SKM-1 (cell line): Measurements from ENCODE around the gene MAP3K3.

Experiments
- DNase-seq: peaks from one replicate; lab custom pipeline; 2025; ENCODE audit not compliant: unreplicated experiment; lab: John Stamatoyannopoulos, UW

MAP3K3 gene

DNA sequence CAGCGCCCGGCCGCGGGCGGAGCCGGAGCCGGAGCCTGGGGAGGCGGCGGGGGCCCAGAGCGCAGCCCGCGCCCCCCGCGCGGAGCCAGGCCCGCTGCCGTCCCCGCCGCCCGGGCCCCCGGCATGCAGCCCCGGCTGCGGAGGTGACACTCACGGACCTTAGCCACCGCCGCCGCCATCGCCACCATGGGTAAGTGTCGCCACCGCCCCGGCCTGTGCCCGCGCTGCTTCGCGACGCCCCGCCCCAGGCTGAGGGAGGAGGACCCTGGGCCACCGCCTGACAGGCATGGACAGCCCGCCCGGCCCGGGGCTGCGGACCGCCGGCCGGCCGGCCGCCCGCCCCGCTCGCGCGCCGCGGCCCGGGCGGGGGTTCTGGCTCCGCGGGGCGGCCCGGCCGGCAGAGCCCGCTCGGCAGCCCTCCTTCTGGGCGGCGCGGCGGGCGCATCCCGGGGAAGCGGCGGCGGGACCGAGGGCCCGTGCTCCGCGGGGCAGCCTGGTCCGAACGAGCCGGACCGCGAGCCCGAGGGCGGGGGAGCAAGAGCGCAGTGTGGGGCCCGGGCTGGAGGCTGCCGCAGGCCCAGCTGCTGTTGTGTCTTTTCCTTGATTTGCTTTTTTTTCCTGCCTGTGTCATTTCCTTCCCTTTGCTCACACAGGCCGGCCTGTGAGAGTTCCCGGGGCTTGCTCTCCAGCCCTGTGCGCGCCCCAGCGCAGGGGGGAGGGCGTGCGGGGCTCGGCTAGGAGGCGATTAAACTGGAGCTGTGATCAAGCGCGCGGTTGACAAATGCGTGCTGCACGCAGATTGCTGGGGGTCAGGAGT lies 565 bp downstream of the MAP3K3 start:
- no peak for DNase-seq

DNA sequence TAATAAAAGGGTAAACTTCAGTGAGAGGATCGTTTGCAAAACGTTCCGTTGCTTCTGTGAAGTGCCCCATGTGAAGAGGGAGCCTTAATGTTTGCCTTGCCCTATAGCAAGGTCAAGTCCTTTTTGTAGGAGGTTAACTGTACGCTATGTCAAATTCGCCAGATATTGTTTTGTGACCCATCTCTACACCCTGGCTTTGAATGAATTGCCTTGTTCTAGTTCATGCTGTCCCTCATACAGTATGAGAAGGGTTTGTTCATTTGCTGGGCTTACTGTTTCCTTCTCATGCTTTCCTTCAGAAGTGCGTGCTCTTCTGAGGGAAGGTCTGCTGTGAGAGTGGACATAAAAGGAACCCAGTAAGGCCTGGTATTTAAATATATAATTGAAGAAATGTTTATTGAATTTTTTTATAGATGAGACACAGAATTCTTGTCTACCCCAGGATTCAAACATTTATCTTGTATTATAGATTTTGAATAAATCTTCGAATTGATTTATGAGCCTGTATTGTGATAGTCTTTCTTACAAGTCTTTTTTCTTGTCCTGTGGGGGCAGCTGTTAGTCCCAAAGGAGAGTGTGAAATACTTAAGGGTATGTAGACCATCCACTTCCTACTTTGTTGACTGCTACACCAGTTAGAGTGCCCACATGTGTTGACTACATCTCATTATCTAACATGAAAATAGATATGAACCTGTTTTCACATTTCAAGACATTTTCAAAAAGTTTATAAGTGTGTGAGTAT lies 1.7 kb downstream of the MAP3K3 start:
- DNase-seq, result no peak

DNA sequence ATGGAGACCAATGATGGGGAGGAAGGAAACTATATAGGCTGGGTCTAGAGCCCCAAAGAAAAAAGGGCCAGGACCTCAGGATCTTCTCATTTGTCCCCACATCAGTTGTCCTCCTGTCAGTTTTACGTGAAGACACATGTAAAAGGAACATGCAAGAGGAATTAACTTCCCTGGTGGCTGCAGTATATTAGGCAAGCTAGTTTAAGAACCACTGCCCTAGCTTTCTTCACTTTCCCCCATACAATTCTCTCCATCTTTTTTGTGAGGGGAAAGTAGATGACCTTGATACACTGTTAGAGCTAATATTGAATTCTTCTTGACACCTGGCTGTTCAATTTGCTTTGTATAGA lies 2.3 kb downstream of the MAP3K3 start:
- DNase-seq, result no peak

DNA sequence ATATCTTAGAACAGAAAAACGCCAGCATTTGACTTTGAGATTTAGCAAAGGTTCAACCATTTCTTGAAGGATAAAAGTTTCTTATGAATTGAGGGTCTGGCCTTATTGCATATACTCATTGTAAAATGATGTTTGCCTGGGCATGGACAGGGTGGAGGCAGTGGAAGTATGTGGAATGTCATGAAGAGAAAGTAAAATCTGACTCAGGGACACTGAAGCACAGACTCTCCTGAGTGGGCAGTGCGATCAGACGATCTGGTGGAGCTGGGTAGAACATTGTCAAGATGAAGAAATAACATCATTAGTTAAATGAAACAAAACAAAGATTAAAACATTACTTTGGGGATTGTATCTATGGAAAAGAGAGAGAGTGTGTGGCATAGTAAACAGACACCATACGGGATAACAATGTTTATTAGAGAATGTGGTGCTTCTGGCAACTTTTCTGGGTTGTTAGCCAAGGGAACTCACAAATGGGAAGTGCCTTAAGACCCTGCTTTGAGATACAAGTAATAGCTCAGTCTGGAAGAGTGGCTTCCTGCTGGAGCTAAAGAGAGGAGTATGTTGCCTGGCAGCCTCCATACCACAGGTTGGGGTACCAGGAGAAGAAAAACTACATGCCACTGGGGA lies 4.4 kb downstream of the MAP3K3 start:
- no peak for DNase-seq

DNA sequence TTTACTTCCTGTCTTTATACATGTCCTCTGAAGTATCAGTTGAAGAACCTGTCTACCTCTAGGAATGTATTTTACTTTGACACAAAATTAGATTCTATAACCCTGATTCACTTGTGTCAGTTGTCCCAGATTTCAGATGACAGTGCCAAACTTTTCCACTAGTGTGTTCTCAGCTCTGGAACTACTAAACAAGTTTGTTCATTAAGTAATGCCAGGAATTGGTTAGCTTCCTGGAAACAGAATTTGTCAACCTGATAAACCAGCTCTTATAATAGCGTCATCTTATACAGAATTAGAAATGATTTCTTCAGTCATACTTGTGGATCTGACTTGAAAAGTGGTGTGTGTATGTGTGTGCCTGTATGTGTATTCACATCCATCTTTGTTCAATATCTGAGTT lies 7.4 kb downstream of the MAP3K3 start:
- DNase-seq, result no peak

DNA sequence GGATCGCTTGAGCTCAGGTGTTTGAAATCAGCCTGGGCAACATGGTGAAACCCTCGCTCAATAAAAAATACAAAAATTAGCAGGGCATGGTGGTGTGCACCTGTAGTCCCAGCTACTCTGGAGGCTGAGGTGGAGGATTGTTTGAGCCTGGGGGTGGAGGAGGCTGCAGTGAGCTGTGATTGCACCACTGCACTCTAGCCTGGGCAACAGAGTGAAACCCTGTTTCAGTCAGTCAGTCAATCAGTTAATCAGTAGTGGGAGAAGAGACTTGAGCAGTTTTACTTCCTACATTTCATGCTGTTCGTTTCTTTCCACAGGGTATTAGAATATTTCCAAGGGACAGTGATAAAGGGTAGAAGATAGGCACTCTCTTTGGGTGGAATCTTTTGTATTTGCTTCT lies 8.8 kb downstream of the MAP3K3 start:
- DNase-seq, result no peak

DNA sequence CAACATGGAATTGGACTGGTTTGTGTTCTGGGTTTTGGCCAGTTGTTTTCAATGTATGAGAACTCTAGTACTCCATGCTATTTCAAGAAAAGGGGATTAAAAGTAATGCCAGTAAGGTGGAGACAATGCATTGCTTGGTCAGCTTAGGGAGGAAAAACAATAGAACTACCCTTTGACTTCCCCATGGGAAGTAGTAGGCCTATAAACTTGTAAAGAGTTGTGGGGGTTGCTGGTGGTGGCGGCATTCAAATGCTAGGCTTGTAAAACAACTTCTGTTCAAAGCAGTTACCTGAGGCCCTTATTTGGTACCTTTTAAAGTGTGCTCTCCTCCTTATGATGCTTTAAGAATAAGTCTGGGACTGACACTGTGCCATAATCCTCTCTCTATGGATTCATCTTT lies 9.4 kb downstream of the MAP3K3 start:
- no peak for DNase-seq

DNA sequence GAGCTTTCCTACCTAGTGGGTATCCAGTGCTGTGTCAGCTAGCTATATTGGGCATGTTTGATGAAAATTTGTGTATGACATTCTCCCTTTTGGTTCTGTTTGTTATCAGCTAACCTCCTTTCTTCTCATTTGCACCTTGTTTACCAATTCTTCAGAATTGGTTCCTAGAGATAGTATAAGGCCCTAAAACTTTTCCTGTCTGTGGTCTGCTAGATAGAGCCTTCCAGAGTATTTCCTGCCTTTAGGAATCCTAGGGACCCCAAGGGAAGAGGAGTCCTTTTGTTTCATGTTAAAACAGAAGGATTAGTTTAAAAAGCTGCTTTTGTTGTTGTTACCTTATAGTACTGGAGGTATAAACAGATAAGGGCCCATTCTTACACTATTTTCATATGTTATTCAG lies 11.5 kb downstream of the MAP3K3 start:
- no peak for DNase-seq

DNA sequence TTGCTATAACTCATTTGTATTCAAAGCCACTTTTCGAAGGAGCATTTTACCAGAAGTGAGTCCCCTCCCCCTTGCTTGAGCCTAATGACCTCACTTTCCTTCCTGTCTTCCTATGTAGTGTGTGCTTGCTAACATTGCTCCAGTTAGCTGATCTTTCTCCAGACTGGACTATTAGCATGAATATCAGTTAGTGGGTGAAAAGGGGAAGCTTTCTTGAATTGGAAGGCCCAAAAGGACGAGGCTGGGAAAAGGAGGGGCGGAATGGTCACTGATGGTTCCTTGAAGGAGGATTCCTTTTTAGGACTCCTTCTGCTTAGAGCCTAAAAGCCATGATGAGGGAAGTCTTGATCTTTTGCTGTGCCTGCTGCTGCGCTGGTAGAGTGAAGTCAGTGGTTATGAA lies 11.9 kb downstream of the MAP3K3 start:
- peak; percentile 77 for DNase-seq

DNA sequence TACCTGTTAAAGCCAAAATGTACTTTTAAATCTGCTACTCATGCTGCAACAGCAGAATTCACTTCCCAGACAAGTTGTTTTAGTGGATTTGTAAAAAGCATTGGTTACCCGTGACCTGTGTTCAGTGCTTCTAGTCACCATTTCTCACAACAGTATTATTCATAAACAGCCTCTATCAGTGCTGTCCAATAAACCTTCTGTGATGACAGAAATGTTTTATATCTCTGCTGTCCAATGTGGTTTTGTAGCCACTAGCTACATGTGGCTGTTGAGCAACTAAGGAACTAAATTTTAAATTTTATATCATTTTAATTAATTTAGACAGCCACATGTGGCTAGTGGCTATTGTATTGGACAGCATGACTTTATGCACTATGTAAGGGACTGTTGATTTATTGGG lies 12.6 kb downstream of the MAP3K3 start:
- DNase-seq, result no peak

DNA sequence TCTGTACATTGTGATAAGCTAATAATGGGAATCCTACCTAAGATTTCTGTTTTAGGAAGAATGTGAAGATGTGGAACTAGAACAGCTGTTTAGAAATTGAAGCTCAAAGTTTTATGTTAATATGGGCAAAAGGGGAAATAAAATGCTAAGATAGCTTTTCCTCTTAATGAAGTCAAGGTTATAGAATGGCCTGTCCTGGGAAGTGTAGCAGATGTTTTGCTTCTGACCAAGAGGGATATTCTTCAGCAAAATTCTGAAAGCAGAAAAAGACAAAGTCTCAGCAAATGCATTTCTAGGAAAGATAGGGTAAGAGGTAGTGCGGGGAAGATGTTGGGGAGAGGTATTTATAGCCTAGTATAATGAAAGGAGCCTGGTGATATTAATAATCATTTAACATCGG lies 13.1 kb downstream of the MAP3K3 start:
- DNase-seq, result no peak

DNA sequence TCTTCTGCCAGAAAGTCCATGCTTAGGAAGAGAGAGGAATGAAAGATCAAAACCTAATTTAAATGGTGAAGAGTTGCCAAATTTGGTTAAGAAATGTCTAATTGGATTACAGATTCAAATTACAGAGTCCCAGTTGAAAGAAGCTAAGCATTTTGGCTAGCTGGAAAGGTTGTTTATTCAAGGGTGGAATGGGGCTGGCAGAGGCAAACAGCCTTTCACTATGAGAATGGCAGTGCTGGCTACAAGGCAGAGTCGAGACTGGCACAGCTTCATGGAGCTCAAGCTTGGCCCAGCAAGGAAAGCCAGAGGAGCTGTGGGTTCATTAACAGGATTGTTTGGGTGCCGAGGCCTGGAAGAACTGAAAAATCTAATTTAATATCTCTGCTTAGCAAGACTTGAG lies 13.6 kb downstream of the MAP3K3 start:
- DNase-seq, result no peak

DNA sequence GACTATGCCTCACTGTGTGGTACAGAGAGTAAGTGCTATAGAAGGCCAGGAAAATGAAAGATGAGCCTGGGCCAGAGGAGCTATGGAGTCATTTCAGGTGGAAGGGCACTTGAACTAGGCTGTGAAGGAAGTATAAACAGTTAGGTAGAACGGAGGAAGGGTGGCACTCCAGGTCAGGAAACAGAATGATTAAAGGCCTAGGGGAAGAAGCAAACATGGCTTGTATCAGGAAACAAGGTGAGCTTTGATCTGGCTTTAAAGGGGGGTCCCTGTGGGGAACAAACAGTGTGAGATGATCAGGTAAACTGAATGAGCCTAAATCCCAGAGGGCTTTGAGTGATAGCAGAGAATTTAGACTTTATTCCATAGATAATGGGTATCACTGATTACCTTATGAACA lies 16.9 kb downstream of the MAP3K3 start:
- DNase-seq, result no peak

DNA sequence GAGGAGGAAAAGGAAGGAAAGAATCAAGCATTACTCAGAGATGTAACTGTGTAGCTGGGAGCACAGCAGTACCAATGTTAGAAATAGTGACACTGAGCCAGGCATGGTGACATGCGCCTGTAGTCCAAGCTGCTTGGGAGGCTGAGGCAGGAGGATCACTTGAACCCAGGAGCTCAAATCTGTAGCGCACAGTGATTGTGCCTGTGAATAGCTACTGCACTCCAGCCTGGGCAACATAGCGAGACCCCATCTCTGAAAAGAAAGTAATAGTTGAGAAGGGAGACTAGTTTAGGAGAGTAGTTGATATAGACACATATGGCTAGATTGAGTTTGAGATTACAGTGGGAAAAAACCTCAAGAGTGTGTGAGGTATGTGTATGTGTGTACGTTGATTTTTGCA lies 17.8 kb downstream of the MAP3K3 start:
- DNase-seq, result no peak

DNA sequence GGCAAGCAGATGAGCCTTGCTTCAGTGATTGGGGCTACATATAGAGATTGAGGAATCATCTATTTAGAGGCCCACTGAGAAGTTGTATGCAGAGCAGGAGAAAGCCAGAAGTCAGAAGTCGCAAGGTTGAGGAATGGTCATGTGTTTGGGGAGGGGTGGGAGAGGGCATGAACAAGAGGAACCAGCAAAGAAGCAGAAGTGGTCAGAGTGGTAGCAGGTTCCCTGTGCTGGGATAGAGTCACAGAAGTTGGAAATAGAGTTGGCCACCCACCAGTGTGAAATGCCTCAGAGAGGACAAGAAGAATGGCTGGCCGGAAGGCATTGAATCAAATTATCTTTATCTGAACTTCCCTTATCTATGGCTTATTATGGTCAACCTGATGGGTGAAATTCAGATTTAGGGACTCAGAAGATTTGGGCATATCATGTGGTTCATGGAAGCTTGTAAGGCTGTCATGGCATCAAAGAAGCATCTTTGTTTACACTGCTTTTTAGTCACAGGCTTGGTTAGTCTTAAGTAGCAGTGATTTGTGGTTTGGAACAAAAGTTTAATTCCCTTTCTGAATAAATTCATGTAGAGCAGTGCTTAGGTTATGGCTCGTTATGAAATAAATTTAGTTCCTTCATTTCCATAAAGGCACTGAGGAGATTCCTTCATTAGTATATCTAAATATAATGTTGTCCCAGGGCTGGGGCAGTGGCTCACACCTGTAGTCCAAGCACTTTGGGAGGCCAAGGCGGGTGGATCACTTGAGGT lies 19.7 kb downstream of the MAP3K3 start:
- peak; percentile 94 for DNase-seq

DNA sequence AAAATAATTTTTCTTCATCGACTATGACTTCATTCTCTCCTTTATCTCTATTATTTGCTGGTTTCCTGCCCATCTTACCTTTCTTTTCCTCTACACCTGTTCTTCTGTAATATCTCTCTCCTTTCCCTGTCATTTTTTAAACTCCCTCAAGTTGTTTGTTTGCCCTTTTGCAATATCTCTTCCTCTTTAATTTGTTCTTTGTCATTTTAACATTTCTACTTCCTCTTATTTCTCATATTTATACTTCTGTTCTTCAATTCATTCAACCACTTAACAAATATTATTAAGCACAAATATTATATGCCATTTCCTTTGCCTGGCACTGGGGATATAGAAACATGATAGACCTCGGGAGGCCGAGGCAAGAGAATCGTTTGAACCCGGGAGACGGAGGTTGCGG lies 22.6 kb downstream of the MAP3K3 start:
- no peak for DNase-seq

DNA sequence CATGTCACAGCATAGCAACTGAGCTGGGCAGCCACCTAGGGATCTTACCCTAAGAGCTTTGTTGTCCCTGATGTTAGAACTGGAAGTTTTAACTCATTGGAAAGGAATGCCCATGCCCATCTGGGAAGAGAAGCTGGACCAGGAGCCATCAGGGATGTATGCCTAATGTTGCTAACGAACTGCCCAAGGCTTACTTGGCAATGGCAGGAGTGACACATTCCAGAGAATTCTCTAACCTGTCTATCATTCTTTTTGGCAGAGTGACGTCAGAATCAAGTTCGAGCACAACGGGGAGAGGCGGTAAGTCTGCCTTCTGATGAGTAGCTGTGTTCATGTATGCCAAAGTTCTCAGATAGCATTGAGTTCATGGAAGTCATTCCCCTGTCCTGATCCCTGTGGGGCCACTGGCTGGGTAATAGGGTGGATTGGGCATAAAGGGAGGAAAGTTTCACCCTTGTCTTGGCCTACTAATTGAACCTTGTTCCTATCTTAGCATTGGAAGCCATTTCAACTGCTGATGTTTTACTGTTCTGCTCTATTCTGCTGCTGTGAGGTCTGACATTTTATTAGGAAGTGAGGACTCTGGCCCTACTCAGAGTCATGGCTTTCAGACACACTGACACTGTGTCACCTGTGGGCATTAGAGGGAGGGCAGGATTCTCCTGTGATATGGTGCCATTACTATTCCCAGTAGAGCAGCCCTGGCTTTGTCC lies 23.7 kb downstream of the MAP3K3 start:
- no peak for DNase-seq

DNA sequence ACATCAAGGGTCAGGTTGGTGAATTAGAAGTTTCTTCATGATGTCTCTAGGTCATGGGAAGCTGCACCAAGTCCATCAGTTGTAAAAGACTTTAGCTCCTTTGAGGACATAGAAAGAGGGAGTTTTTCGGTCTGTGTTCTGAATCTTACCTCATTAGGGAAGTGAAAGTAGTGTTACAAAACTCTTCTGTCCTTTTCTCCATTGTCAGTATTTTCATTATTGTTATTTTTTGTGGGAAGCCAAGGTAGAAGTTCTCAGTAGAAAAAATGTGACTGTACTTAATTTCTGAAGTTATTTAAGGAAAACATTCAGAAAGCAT lies 24.2 kb downstream of the MAP3K3 start:
- DNase-seq, result peak; percentile 63

DNA sequence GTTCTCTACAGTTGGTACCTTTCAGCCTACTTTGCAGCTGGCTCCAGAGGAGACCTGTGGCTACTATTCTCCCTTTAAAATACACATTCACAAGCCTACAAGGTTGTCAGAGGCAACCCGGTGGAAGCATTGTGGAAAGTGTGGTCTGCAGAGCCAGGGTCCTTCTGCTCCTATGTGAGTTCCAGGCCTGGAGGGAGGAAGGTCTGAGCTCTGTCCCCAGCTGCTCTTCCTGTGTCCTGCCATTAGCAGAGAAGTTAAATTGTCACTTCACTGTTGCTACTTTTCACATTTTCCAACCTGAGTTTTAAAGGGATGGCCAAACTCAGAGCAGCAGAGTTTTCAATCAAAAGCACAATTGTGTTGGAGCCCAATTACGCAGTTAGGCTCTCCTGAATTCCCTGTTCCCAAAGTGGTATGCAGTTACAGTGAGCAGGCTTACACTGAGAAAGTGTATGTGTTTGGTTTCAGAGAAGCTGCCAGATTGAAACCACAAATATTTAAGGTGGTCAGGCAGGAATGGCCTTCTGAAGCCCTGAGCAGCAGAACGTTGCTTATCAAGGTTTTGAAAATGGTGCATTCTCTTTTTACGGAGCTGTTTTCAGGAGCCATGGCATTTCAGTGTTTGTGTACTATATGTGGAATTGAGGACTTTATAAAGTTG lies 25.0 kb downstream of the MAP3K3 start:
- no peak for DNase-seq

DNA sequence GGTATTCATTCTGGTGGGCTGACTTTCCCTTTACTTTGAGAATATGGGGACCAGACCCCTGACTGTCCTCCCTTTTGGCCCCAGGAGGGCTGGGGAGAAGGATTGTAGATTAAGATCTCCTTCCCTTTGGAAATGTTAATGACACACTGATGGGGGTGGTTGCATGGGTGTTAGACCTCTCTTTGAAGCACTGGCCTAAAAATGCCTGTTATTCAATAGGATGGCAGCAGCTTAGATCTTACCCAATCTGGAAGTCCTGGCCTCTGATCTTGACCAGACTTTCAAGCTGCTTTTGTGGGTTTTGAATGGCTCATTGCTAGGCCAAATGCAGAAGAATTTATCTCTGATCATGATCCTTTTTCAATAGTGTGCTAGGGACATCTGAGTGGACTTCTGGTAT lies 25.7 kb downstream of the MAP3K3 start:
- DNase-seq, result no peak

DNA sequence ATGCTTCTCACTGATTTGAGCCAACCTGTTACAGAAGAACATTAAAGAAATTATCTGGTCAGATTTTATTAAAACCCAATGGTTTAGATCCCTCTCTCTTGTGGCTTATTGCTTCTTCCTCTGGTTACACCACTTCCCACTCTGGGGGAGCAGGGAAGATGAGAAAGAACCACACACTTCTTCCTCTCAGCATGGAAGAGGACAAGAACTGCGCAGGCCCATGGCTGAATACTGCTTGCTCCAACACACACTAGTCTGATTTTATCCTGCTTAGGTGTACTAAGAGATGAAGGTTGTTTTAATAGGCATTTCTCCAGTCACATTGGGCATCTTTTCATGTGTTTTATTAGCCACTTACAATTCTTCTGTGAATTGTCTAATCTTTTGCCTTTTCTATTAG lies 27.6 kb downstream of the MAP3K3 start:
- DNase-seq, result peak; percentile 43
